Transverse colon (tissue), 4 donors: ENCODE data around the gene DDX54. TPM values are rescaled to one million over a fixed set of nuclear protein-coding genes. Genes with fewer than 3 reads are reported as not detected.

ENCODE experiments used
- DNase-seq: peaks from one replicate; pipeline ENCODE4 v3.0.0-alpha.2; 2019
- H3K27ac ChIP-seq, 4 donors: fragments of 200-600 bp; sonication (generic); 2 replicates each; pipeline ENCODE4 v1.5.1; 2016 to 2018; ENCODE audit warnings: inconsistent platforms in 4 of 4
- H3K27me3 ChIP-seq: fragments of 200-600 bp; sonication (generic); 2 replicates; pipeline ENCODE4 v1.5.1; 2017; ENCODE audit warnings: inconsistent platforms
- H3K36me3 ChIP-seq, 4 donors: fragments of 200-600 bp; sonication (generic); 2 replicates each; pipeline ENCODE4 v1.5.1; 2017 to 2019; ENCODE audit warnings: inconsistent platforms in 4 of 4
- H3K4me1 ChIP-seq, 4 donors: fragments of 200-600 bp; sonication (generic); 2 replicates each; pipeline ENCODE4 v1.5.1; 2017 to 2020; ENCODE audit warnings: inconsistent platforms in 4 of 4
- H3K4me3 ChIP-seq, 4 donors: fragments of 200-600 bp; sonication (generic); 1 replicate in 1 of 4; 2 replicates in 3 of 4; pipeline versions ENCODE4 v1.5.1 to v1.6.1; 2017 to 2019; ENCODE audit warnings: inconsistent platforms in 4 of 4
- H3K9me3 ChIP-seq, 2 donors: fragments of 200-600 bp; sonication (generic); 2 replicates each; pipeline ENCODE4 v1.5.1; 2017 to 2019; ENCODE audit warnings: inconsistent platforms in 2 of 2
- EP300 ChIP-seq: sonication (generic); formaldehyde crosslinking; IDR thresholded peaks from one replicate; pipeline ENCODE4 v1.6.1; 2017; ENCODE audit warnings: antibody characterized with exemption, low read depth
- POLR2A ChIP-seq: fragments of 450-650 bp; IDR thresholded peaks from one replicate; pipeline ENCODE4 v1.6.1; 2016; ENCODE audit warnings: antibody characterized with exemption, mild to moderate bottlenecking, moderate library complexity
- POLR2AphosphoS5 ChIP-seq, 3 donors: sonication (generic); formaldehyde crosslinking; IDR thresholded peaks; one replicate each; pipeline ENCODE4 v1.6.1; 2016; ENCODE audit warnings: antibody characterized with exemption in 3 of 3
- WGBS, 2 donors: methylation state at CpG; one replicate each; pipeline ENCODE4 v1.1.5; 2018; ENCODE audit warnings: low coverage in 1 of 2; 5-methylcytosine and 5-hydroxymethylcytosine counted together
- in situ Hi-C, 4 donors: fragments of 200-750 bp; cut with MboI; loops; one replicate each; pipeline versions ENCODE4 v1.15.0 to v1.15.1; 2017; ENCODE audit warnings: low sequenced_read_pairs in 3 of 4, low pct_ligation_motif_present in 1 of 4, low pct_unique_long_range_greater_than_20kb in 1 of 4
- intact Hi-C: fragments of 100-400 bp; cut with DNase I; formaldehyde crosslinking; loops from one replicate; pipeline ENCODE4 v1.15.1; 2023; ENCODE audit warnings: low total_unique reads
- total RNA-seq, 4 donors: library from RNA; depleted of rRNA; stranded (reverse); fragments of >200 nt; gene quantifications; one replicate each; pipeline ENCODE4 v1.1.0, GENCODE V29; 2016
- TF ChIP-seq, protein P1 (sequence below), 5 experiments: fragments of 200-600 bp in 3 of 5; fragments of 450-650 bp in 2 of 5; sonication (generic) in 3 of 5; IDR thresholded peaks; 1 replicate in 2 of 5; 2 replicates in 3 of 5; pipeline ENCODE4 v1.5.1; 2016 to 2017; ENCODE audit warnings: antibody characterized with exemption in 5 of 5, inconsistent platforms in 3 of 5, mild to moderate bottlenecking in 2 of 5, moderate library complexity in 1 of 5

Gene DDX54
- total RNA-seq, 4 donors from 2014 or later: 60.7 to 96.1 (median 72.8) TPM

DNA sequence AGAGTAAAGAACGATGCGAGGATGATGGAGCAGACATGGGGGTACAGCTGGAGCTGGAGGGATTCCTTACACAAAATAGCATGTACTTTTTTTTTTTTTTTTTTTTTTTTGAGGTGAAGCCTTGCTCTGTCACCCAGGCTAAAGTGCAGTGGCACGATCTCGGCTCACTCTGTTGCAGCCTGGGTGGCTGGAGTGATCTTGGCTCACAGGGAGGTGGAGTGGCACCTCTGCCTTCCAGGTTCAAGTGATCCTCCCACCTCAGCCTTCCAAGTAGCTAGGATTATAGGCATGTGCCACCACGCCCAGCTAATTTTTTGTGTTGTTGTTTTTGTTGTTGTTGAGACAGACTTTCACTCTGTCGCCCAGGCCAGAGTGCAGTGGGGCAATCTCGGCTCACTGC, 44.6 kb downstream of the DDX54 start:
- no peak for TF ChIP-seq POLR2AphosphoS5 (IDR thresholded peaks at IDR 0.05)
- TF ChIP-seq, protein P1, sequence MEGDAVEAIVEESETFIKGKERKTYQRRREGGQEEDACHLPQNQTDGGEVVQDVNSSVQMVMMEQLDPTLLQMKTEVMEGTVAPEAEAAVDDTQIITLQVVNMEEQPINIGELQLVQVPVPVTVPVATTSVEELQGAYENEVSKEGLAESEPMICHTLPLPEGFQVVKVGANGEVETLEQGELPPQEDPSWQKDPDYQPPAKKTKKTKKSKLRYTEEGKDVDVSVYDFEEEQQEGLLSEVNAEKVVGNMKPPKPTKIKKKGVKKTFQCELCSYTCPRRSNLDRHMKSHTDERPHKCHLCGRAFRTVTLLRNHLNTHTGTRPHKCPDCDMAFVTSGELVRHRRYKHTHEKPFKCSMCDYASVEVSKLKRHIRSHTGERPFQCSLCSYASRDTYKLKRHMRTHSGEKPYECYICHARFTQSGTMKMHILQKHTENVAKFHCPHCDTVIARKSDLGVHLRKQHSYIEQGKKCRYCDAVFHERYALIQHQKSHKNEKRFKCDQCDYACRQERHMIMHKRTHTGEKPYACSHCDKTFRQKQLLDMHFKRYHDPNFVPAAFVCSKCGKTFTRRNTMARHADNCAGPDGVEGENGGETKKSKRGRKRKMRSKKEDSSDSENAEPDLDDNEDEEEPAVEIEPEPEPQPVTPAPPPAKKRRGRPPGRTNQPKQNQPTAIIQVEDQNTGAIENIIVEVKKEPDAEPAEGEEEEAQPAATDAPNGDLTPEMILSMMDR (IDR thresholded peaks at IDR 0.05): no peak
- Histone ChIP-seq H3K27me3 (peaks cover 5% of the 10 kb centered on the region), H3K4me1 (peaks cover 0 to 29% (median 26%) of the 10 kb centered on the region in 4 donors), H3K36me3 (no peaks in the 10 kb centered on the region), H3K9me3 (no peaks in the 10 kb centered on the region), H3K27ac (no peak overlapping the region), H3K4me3 (no peak overlapping the region)
- intact Hi-C loops: no loop called here
- 69 to 71% methylated on average over 5 to 7 of the region's 7 CpGs for WGBS, 2 donors
- in situ Hi-C loops: no loop called here
- DNase-seq: no peak

DNA sequence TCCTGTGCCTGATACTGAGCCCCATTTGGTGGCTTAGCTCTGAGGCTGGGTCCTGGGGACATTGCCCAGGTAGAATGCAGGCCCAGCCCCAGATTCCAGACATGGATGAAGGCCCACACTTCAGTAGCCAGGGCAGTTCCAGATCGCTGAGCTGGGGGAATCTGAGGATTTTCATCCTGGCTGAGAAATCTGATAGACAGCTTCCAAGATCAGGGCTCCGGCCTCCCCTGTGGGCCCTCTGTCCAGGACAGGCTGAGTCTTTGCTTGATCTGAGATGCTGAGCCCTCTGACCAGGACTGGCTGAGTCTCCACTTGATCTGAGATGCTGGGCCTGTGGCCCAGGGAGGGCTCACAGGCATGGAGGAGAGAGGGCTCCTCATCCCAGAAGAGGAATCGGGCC, 46.5 kb downstream of the DDX54 start:
- Histone ChIP-seq H3K4me3 (no peak overlapping the region), H3K9me3 (no peaks in the 10 kb centered on the region), H3K27me3 (peaks cover 12% of the 10 kb centered on the region), H3K4me1 (peaks cover 0 to 35% (median 28%) of the 10 kb centered on the region in 4 donors), H3K36me3 (no peaks in the 10 kb centered on the region), H3K27ac (no peak overlapping the region)
- intact Hi-C loops: no loop called here
- TF ChIP-seq EP300 (no peak), POLR2A (no peak), POLR2AphosphoS5 (IDR thresholded peaks at IDR 0.05) (no peak)
- TF ChIP-seq, protein P1 (IDR thresholded peaks at IDR 0.05): no peak
- 75% methylated on average over 3 of the region's 3 CpGs; no CpG with 5 or more reads in 1 of the 2 donors for WGBS, 2 donors
- in situ Hi-C loops: no loop called here
- DNase-seq: no peak

- no peak for DNase-seq
- peaks cover 0 to 35% (median 26%) of the 10 kb centered on the region in 4 donors for H3K4me1 ChIP-seq
- no peak overlapping the region for H3K4me3 ChIP-seq
- intact Hi-C loops (no loop called here), in situ Hi-C loops (no loop called here)
- H3K27ac ChIP-seq: peak overlapping the region in 1 of 4 donors; percentile 79
- no peaks in the 10 kb centered on the region for H3K36me3 ChIP-seq
- 74 to 83% methylated on average over 6 to 12 of the region's 12 CpGs for WGBS, 2 donors
- no peaks in the 10 kb centered on the region for H3K9me3 ChIP-seq
- TF ChIP-seq, protein P1 (IDR thresholded peaks at IDR 0.05): no peak
- no peak for TF ChIP-seq EP300
- H3K27me3 ChIP-seq: peaks cover 12% of the 10 kb centered on the region
Observed at GRCh38 chr12:113137861-113138783, 47.2 kb downstream of the DDX54 start.

GRCh38 chr12:113136990-113137511, 48.2 kb downstream of the DDX54 start:
- H3K4me3 ChIP-seq: no peak overlapping the region
- H3K27ac ChIP-seq: peak overlapping the region; percentile 53 to 79 (median 66)
- intact Hi-C loops (no loop called here), in situ Hi-C loops (no loop called here)
- peak; percentile 86 for DNase-seq
- WGBS, 2 donors: 35 to 51% methylated on average over 2 to 6 of the region's 6 CpGs
- peaks cover 0 to 26% (median 15%) of the 10 kb centered on the region in 4 donors for H3K4me1 ChIP-seq
- TF ChIP-seq EP300 (no peak), POLR2AphosphoS5 (IDR thresholded peaks at IDR 0.05) (peak in 2 of 3 donors; percentile 22 to 34), POLR2A (no peak)
- no peaks in the 10 kb centered on the region for H3K9me3 ChIP-seq
- H3K36me3 ChIP-seq: no peaks in the 10 kb centered on the region
- peaks cover 12% of the 10 kb centered on the region for H3K27me3 ChIP-seq
